22Rv1 (cell line): ENCODE results near the gene PCED1B.

ENCODE experiments used
- CTCF ChIP-seq: fragments of 450-650 bp; IDR thresholded peaks from 2 replicates; pipeline ENCODE4 v1.5.1; 2017; ENCODE audit warnings: mild to moderate bottlenecking
- ZFX ChIP-seq: fragments of 450-650 bp; IDR thresholded peaks from 2 replicates; pipeline ENCODE4 v1.6.1; 2017; ENCODE audit warnings: antibody characterized with exemption, borderline replicate concordance

- TF ChIP-seq CTCF (no peak), ZFX (no peak)
These were observed 189.4 kb downstream of the PCED1B start for GRCh38 chr12:47268501-47269454.
